GM06990 (cell line): ENCODE data around the gene DROSHA.

Experiments used
- DNase-seq: peaks from one replicate; pipeline ENCODE4 v3.0.0-alpha.2; 2011; ENCODE audit not compliant: insufficient read length; ENCODE audit errors: extremely low read depth
- H3K27me3 ChIP-seq: replicated peaks from 2 replicates; pipeline ENCODE4 v1.6.0; 2011; ENCODE audit warnings: low read length; ENCODE audit not compliant: control insufficient read depth, insufficient read depth
- H3K36me3 ChIP-seq: 2 replicates; pipeline ENCODE4 v1.5.1; 2011; ENCODE audit warnings: low read length; ENCODE audit not compliant: control insufficient read depth, insufficient read depth
- H3K4me3 ChIP-seq: replicated peaks from 2 replicates; pipeline ENCODE4 v1.5.1; 2011; ENCODE audit warnings: low read depth, mild to moderate bottlenecking, control low read depth, low read length
- TF ChIP-seq, protein P1 (sequence below): IDR thresholded peaks from 2 replicates; pipeline ENCODE4 v1.5.1; 2011; ENCODE audit warnings: low read length, control low read depth, mild to moderate bottlenecking, inconsistent platforms; ENCODE audit not compliant: insufficient read depth, poor library complexity, severe bottlenecking

DROSHA gene

DNA sequence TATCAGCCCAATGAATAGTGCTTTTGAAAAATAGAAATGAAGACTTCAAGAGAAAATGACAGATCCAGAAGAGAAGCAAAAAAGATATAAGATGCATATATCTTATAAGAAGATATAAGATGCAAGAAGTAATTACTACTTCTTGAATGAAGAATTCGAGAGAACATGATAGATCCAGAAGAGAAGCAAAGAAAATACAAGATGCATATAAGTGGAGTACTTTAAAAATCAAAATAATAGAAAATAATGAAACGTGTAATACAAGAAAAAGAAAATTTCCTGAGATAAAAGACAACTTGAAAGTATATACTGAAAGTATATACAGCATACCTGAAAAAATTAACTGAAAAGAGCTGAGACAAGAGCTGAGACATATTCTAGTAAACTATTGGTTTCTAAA lies 76.7 kb downstream of the DROSHA start:
- no peaks in the 10 kb centered on the region for H3K27me3 ChIP-seq
- H3K4me3 ChIP-seq = no peak overlapping the region
- TF ChIP-seq, protein P1, sequence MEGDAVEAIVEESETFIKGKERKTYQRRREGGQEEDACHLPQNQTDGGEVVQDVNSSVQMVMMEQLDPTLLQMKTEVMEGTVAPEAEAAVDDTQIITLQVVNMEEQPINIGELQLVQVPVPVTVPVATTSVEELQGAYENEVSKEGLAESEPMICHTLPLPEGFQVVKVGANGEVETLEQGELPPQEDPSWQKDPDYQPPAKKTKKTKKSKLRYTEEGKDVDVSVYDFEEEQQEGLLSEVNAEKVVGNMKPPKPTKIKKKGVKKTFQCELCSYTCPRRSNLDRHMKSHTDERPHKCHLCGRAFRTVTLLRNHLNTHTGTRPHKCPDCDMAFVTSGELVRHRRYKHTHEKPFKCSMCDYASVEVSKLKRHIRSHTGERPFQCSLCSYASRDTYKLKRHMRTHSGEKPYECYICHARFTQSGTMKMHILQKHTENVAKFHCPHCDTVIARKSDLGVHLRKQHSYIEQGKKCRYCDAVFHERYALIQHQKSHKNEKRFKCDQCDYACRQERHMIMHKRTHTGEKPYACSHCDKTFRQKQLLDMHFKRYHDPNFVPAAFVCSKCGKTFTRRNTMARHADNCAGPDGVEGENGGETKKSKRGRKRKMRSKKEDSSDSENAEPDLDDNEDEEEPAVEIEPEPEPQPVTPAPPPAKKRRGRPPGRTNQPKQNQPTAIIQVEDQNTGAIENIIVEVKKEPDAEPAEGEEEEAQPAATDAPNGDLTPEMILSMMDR = no peak
- no peaks in the 10 kb centered on the region for H3K36me3 ChIP-seq
- DNase-seq = no peak

DNA sequence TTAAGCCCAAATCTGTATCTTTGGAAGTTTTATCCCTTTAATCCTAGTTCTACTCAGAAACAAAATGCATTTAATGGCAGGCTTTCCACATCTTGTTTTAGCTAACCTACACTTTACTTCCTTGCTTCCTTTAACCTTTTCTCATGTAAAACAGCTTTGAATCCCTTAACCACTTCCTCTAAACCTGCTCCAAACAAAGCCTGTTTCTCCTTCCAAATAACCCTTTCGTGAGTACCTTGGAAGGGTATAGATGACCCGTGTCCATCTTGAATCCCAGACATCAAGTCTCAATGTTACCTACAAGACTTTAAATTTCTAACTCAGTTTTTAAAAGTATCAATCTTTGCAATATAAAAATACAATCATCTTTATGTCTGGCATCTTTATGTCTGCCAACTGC lies 78.4 kb downstream of the DROSHA start:
- TF ChIP-seq, protein P1 = no peak
- Histone ChIP-seq H3K4me3 (no peak overlapping the region), H3K36me3 (no peaks in the 10 kb centered on the region), H3K27me3 (no peaks in the 10 kb centered on the region)
- no peak for DNase-seq

DNA sequence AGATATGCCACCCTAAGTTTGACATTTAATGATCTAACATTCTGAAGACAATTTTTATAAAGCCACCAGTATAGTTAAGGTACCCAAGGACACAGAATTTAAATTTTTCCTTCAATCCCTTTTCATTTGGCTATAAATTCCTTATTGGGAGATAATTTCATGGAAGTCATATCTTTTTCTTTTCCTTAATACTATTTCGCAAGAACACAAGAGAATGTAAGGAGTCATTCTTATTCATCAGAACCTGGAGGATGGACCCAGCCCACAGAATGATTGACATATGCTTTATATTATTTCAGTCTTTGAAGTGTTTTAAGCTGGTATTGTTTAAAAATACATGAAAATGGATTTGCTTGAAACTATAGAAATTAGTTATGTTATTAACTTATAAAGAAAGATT lies 79.6 kb downstream of the DROSHA start:
- Histone ChIP-seq H3K4me3 (no peak overlapping the region), H3K27me3 (no peaks in the 10 kb centered on the region), H3K36me3 (no peaks in the 10 kb centered on the region; the same call in 1 of the 2 replicates)
- TF ChIP-seq, protein P1 = no peak
- DNase-seq = no peak

GRCh38 chr5:31449962-31450361 lies 81.9 kb downstream of the DROSHA start:
- no peaks in the 10 kb centered on the region; the same call in 1 of the 2 replicates for H3K36me3 ChIP-seq

GRCh38 chr5:31449174-31449573 lies 82.7 kb downstream of the DROSHA start:
- TF ChIP-seq, protein P1 = no peak
- Histone ChIP-seq H3K27me3 (no peaks in the 10 kb centered on the region), H3K4me3 (no peak overlapping the region), H3K36me3 (no peaks in the 10 kb centered on the region; the same call in none of the 2 replicates)
- no peak for DNase-seq

More at GRCh38 chr5:31449962-31450361, 81.9 kb downstream of the DROSHA start:
- Histone ChIP-seq H3K27me3 (no peaks in the 10 kb centered on the region), H3K4me3 (no peak overlapping the region)
- no peak for DNase-seq
- TF ChIP-seq, protein P1 = no peak

- DNase-seq = no peak
- no peaks in the 10 kb centered on the region; the same call in none of the 2 replicates for H3K36me3 ChIP-seq
- no peaks in the 10 kb centered on the region for H3K27me3 ChIP-seq
- H3K4me3 ChIP-seq = no peak overlapping the region
- TF ChIP-seq, protein P1 = no peak
Measured at GRCh38 chr5:31445041-31445600, 86.8 kb downstream of the DROSHA start.
